Activated naive CD4-positive, alpha-beta T cell treated with anti-CD3 and anti-CD28 coated beads, Interleukin-2, amount 10 ng/mL, durations not matched to agents 7 days and 5 days (primary cell): ENCODE data around the gene MAPK8IP1.
A peak's percentile ranks its signal among the peaks of the same experiment; 100 is the strongest.
"Not testable (repeated sequence)": the region's sequence is repeated elsewhere in the genome, so short reads cannot be mapped to it uniquely, and the experiment has no call there.

ENCODE experiments used
- CTCF ChIA-PET: fragments of 350-600 bp; sonication (Branson Sonifier 250); formaldehyde crosslinking; loops from one replicate; lab custom pipeline; 2021; ENCODE audit warnings: antibody characterized with exemption; lab: Charles Lee
- DNase-seq: peaks from one replicate; pipeline ENCODE4 v3.0.0-alpha.2; 2020
- H3K27ac Mint-ChIP-seq: one replicate; pipeline ENCODE4 v1.8.0; 2021; ENCODE audit warnings: mild to moderate bottlenecking, moderate library complexity, mixed read lengths
- H3K27me3 Mint-ChIP-seq: one replicate; pipeline ENCODE4 v1.8.0; 2021; ENCODE audit warnings: mild to moderate bottlenecking, mixed read lengths
- H3K36me3 Mint-ChIP-seq: one replicate; pipeline ENCODE4 v1.8.0; 2021; ENCODE audit warnings: mixed read lengths
- H3K4me1 Mint-ChIP-seq: one replicate; pipeline ENCODE4 v1.8.0; 2021; ENCODE audit warnings: mixed read lengths
- H3K4me3 Mint-ChIP-seq: one replicate; pipeline ENCODE4 v1.8.0; 2021; ENCODE audit warnings: mild to moderate bottlenecking, moderate library complexity, mixed read lengths
- H3K9me3 Mint-ChIP-seq: one replicate; pipeline ENCODE4 v1.8.0; 2021; ENCODE audit warnings: mixed read lengths

MAPK8IP1 gene

DNA sequence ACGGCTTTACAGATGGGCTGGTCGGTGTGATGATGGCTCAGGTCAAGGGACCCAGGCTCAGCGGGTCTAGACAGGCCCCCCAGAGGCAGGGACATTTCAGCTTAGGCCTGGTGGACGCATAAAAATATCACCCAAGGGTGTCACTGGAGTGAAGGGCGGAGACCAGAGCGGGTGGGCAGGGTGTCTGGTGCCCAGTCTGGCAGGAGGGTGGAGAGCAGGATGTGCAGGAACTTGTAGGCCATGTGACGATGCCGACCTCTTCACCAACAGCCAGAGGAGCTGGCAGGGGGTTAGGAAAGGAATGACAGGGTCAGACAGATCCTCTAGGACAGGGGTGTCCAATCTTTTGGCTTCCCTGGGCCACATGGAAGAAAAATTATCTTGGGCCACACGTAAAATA is 4.5 kb downstream of the MAPK8IP1 start:
- Mint-ChIP-seq H3K9me3 (no peaks in the 10 kb centered on the region), H3K27me3 (peaks cover 56% of the 10 kb centered on the region), H3K27ac (no peak overlapping the region), H3K36me3 (no peaks in the 10 kb centered on the region), H3K4me1 (peaks cover 3% of the 10 kb centered on the region), H3K4me3 (no peak overlapping the region)
- CTCF ChIA-PET: interaction anchor here (1.8 kb wide), 1 partner anchor 17 kb away, joined by 5 read pairs; no protein-coding TSS in a partner anchor
- DNase-seq: no peak

GRCh38 chr11:45890886-45891550 is 5.6 kb downstream of the MAPK8IP1 start:
- H3K4me3 Mint-ChIP-seq: no peak overlapping the region
- peaks cover 57% of the 10 kb centered on the region for H3K27me3 Mint-ChIP-seq
- H3K36me3 Mint-ChIP-seq: no peaks in the 10 kb centered on the region
- H3K27ac Mint-ChIP-seq: no peak overlapping the region
- H3K4me1 Mint-ChIP-seq: no peaks in the 10 kb centered on the region
- CTCF ChIA-PET: no interaction called here
- no peaks in the 10 kb centered on the region for H3K9me3 Mint-ChIP-seq
- DNase-seq: no peak

DNA sequence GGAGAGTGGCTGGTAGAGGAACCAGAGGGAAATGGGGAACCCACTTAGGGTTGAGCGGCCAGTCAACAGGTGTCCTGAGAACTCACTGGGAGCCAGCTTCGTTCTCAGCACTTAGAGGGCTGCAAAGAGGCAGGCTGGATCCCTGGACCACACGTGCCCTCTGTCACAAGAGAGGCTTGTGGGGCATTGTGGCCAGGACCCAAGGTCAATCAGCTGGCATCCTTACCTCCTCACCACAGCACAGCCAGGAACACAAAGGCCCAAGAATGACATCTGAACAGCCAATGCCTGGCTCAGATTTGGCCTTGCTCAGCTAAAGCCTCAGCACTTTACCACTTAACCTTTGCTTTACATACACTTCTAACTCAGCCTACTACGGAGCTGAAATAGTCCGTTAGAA is 7.4 kb downstream of the MAPK8IP1 start:
- no peak for DNase-seq
- no peaks in the 10 kb centered on the region for H3K36me3 Mint-ChIP-seq
- no peak overlapping the region for H3K4me3 Mint-ChIP-seq
- CTCF ChIA-PET: no interaction called here
- no peak overlapping the region for H3K27ac Mint-ChIP-seq
- no peaks in the 10 kb centered on the region for H3K4me1 Mint-ChIP-seq
- no peaks in the 10 kb centered on the region for H3K9me3 Mint-ChIP-seq
- peaks cover 57% of the 10 kb centered on the region for H3K27me3 Mint-ChIP-seq

- Mint-ChIP-seq H3K27me3 (peaks cover 74% of the 10 kb centered on the region), H3K36me3 (no peaks in the 10 kb centered on the region), H3K4me3 (no peak overlapping the region), H3K4me1 (peaks cover 2% of the 10 kb centered on the region), H3K27ac (no peak overlapping the region), H3K9me3 (no peaks in the 10 kb centered on the region)
- no peak for DNase-seq
- CTCF ChIA-PET: interaction anchor here (1.5 kb wide), 1 partner anchor 21 kb away, joined by 4 read pairs; no protein-coding TSS in a partner anchor
Measured at GRCh38 chr11:45894555-45895247, 9.2 kb downstream of the MAPK8IP1 start.

GRCh38 chr11:45895553-45896259 is 10.3 kb downstream of the MAPK8IP1 start:
- H3K36me3 Mint-ChIP-seq: no peaks in the 10 kb centered on the region
- CTCF ChIA-PET: no interaction called here
- no peak overlapping the region for H3K4me3 Mint-ChIP-seq
- H3K27me3 Mint-ChIP-seq: peaks cover 84% of the 10 kb centered on the region
- H3K9me3 Mint-ChIP-seq: no peaks in the 10 kb centered on the region
- peaks cover 5% of the 10 kb centered on the region for H3K4me1 Mint-ChIP-seq
- H3K27ac Mint-ChIP-seq: no peak overlapping the region
- no peak for DNase-seq

DNA sequence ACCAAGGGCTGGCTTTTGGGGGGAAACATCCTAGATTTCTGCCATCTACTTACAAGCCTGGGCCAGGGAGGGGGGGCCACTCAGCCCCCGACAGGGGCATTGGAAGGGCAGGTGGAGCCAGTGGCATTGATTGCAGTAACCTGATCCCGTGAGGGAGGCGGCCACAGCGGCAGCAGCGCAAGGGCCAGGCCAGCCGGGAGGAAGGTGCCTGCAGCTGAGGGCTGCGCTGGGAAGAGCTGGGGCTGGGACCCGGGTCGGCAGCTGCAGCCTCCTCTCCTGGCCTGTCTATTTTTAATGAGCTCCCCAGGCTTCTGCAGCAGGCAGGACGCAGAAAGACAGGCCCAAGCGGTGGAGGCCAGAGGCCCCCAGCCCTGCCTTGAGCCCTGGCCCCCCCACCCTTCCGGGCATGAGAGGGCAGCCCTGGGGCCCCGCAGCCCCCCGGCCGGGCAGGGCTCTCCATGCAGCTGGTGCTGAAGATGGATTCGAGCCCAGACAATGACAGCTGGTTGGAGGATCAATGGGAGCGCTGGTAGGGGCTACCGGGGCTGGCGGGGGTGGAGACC is 11.1 kb downstream of the MAPK8IP1 start:
- Mint-ChIP-seq H3K27me3 (peaks cover 87% of the 10 kb centered on the region), H3K4me3 (no peak overlapping the region), H3K9me3 (no peaks in the 10 kb centered on the region), H3K27ac (no peak overlapping the region), H3K4me1 (peaks cover 5% of the 10 kb centered on the region), H3K36me3 (no peaks in the 10 kb centered on the region)
- DNase-seq: no peak
- CTCF ChIA-PET: interaction anchor here (1.2 kb wide), 1 partner anchor 24 kb away, joined by 3 read pairs; no protein-coding TSS in a partner anchor

GRCh38 chr11:45897556-45897955 is 12.1 kb downstream of the MAPK8IP1 start:
- CTCF ChIA-PET: interaction anchor here (1.2 kb wide), 1 partner anchor 25 kb away, joined by 3 read pairs; no protein-coding TSS in a partner anchor
- Mint-ChIP-seq H3K36me3 (no peaks in the 10 kb centered on the region), H3K9me3 (no peaks in the 10 kb centered on the region), H3K27ac (no peak overlapping the region), H3K27me3 (peaks cover 90% of the 10 kb centered on the region), H3K4me1 (peaks cover 5% of the 10 kb centered on the region), H3K4me3 (no peak overlapping the region)
- DNase-seq: no peak

- Mint-ChIP-seq H3K4me1 (peaks cover 5% of the 10 kb centered on the region), H3K9me3 (no peaks in the 10 kb centered on the region), H3K4me3 (peak overlapping the region; percentile 35), H3K27ac (no peak overlapping the region), H3K27me3 (peaks cover 89% of the 10 kb centered on the region), H3K36me3 (no peaks in the 10 kb centered on the region)
- DNase-seq: no peak
- CTCF ChIA-PET: interaction anchor here (1.4 kb wide), 1 partner anchor 26 kb away, joined by 3 read pairs; no protein-coding TSS in a partner anchor
Measured at GRCh38 chr11:45899086-45899447, 13.6 kb downstream of the MAPK8IP1 start.

- CTCF ChIA-PET: interaction anchor here (1.4 kb wide), 1 partner anchor 27 kb away, joined by 3 read pairs; no protein-coding TSS in a partner anchor
Measured at GRCh38 chr11:45899448-45900174, 14.2 kb downstream of the MAPK8IP1 start.

DNA sequence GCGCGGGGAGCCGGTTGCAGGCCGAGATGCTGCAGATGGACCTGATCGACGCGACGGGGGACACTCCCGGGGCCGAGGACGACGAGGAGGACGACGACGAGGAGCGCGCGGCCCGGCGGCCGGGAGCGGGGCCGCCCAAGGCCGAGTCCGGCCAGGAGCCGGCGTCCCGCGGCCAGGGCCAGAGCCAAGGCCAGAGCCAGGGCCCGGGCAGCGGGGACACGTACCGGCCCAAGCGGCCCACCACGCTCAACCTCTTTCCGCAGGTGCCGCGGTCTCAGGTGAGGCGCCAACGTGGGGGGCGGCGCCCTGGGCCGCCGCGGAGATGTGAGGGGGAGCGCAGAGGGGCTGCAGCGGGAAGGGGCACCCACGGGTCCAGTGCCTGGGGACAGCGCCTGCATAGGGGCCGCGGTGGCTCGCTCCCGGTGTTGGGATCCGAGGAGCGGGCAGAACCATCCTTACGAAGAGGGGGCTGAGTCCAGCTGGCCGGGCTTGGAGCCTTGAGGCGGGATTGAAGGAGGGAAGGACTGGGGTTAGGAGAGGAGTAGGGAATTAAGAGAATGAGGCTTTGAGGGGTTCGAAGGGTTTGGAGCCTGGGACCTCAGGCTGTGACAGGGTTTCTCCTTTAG is 14.8 kb downstream of the MAPK8IP1 start:
- DNase-seq, CTCF ChIA-PET, H3K36me3 Mint-ChIP-seq, H3K9me3 Mint-ChIP-seq, H3K27ac Mint-ChIP-seq, H3K4me1 Mint-ChIP-seq: not testable (repeated sequence)
- Mint-ChIP-seq H3K27me3 (peaks cover 84% of the 10 kb centered on the region), H3K4me3 (peak overlapping the region; percentile 21)

More at GRCh38 chr11:45899448-45900174, 14.2 kb downstream of the MAPK8IP1 start:
- Mint-ChIP-seq H3K4me3 (peak overlapping the region; percentile 35), H3K9me3 (no peaks in the 10 kb centered on the region), H3K27ac (no peak overlapping the region), H3K4me1 (peaks cover 5% of the 10 kb centered on the region), H3K36me3 (no peaks in the 10 kb centered on the region), H3K27me3 (peaks cover 90% of the 10 kb centered on the region)
- DNase-seq: peak; percentile 75

- CTCF ChIA-PET: interaction anchor here (1.0 kb wide), 1 partner anchor 415 kb away, joined by 3 read pairs; no protein-coding TSS in a partner anchor
- Mint-ChIP-seq H3K27ac (no peak overlapping the region), H3K9me3 (no peaks in the 10 kb centered on the region), H3K27me3 (peaks cover 81% of the 10 kb centered on the region), H3K36me3 (no peaks in the 10 kb centered on the region), H3K4me3 (no peak overlapping the region), H3K4me1 (peaks cover 8% of the 10 kb centered on the region)
- DNase-seq: no peak
Measured at GRCh38 chr11:45900916-45901617, 15.6 kb downstream of the MAPK8IP1 start.

GRCh38 chr11:45901626-45902025 is 16.2 kb downstream of the MAPK8IP1 start:
- no peak overlapping the region for H3K4me3 Mint-ChIP-seq
- no peaks in the 10 kb centered on the region for H3K9me3 Mint-ChIP-seq
- no peak overlapping the region for H3K27ac Mint-ChIP-seq
- H3K27me3 Mint-ChIP-seq: peaks cover 75% of the 10 kb centered on the region
- DNase-seq: no peak
- CTCF ChIA-PET: interaction anchor here (1.0 kb wide), 1 partner anchor 414 kb away, joined by 3 read pairs; no protein-coding TSS in a partner anchor
- H3K4me1 Mint-ChIP-seq: peaks cover 10% of the 10 kb centered on the region
- H3K36me3 Mint-ChIP-seq: no peaks in the 10 kb centered on the region
